Mesodermal cell (in vitro differentiated cells): ENCODE measurements around the gene SUPT3H.
"Not testable (repeated sequence)": the region's sequence is repeated elsewhere in the genome, so short reads cannot be mapped to it uniquely, and the experiment has no call there.

Source experiments
- H3K27ac ChIP-seq: 2 replicates; pipeline ENCODE4 v1.7.0; 2013; ENCODE audit warnings: mild to moderate bottlenecking, low read depth, low read length, moderate library complexity; ENCODE audit not compliant: severe bottlenecking
- H3K36me3 ChIP-seq: 2 replicates; pipeline ENCODE4 v1.7.1; 2013; ENCODE audit warnings: mild to moderate bottlenecking, low read length, moderate library complexity; ENCODE audit not compliant: control insufficient read depth, insufficient read depth
- H3K4me1 ChIP-seq: one replicate; pipeline ENCODE4 v1.7.1; 2013; ENCODE audit warnings: mild to moderate bottlenecking, low read length; ENCODE audit not compliant: insufficient read depth, control insufficient read depth, poor library complexity, severe bottlenecking
- H3K4me3 ChIP-seq: 2 replicates; pipeline ENCODE4 v1.7.0; 2013; ENCODE audit warnings: low read length, control low read depth, mild to moderate bottlenecking; ENCODE audit not compliant: insufficient read depth, poor library complexity, severe bottlenecking; ENCODE audit errors: extremely low read depth
- H3K9me3 ChIP-seq: 2 replicates; pipeline ENCODE4 v1.7.1; 2013; ENCODE audit warnings: mild to moderate bottlenecking, low read length, moderate library complexity; ENCODE audit not compliant: control insufficient read depth
- WGBS, 2 experiments: methylation state at CpG; one replicate each; pipeline ENCODE4 v1.1.5; 2013; ENCODE audit warnings: missing lambda C conversion rate in 2 of 2; ENCODE audit not compliant: insufficient coverage in 2 of 2; 5-methylcytosine and 5-hydroxymethylcytosine counted together

SUPT3H gene

GRCh38 chr6:44914141-44914540 lies 463.6 kb downstream of the SUPT3H start:
- Histone ChIP-seq H3K4me3 (no peak overlapping the region), H3K27ac (no peak overlapping the region), H3K36me3 (no peaks in the 10 kb centered on the region), H3K4me1 (no peaks in the 10 kb centered on the region), H3K9me3 (no peaks in the 10 kb centered on the region)

- no peaks in the 10 kb centered on the region for H3K4me1 ChIP-seq
- no CpG with 5 or more reads among the region's 2 CpGs for WGBS, 2 experiments
- no peaks in the 10 kb centered on the region for H3K9me3 ChIP-seq
- H3K4me3 ChIP-seq: no peak overlapping the region
- no peak overlapping the region for H3K27ac ChIP-seq
- H3K36me3 ChIP-seq: no peaks in the 10 kb centered on the region
These were observed 471.0 kb downstream of the SUPT3H start for GRCh38 chr6:44906761-44907160.

GRCh38 chr6:44900358-44900757 lies 477.4 kb downstream of the SUPT3H start:
- not testable (repeated sequence) for H3K4me3 ChIP-seq, H3K36me3 ChIP-seq, H3K27ac ChIP-seq, H3K4me1 ChIP-seq, H3K9me3 ChIP-seq
- WGBS, 2 experiments: 68 to 90% methylated on average over 4 to 5 of the region's 11 CpGs

- WGBS, 2 experiments: 95 to 96% methylated on average over 9 of the region's 10 CpGs
- Histone ChIP-seq H3K36me3 (no peaks in the 10 kb centered on the region), H3K4me3 (no peak overlapping the region), H3K27ac (no peak overlapping the region), H3K9me3 (peaks cover 2% of the 10 kb centered on the region), H3K4me1 (peaks cover 7% of the 10 kb centered on the region)
These were observed 479.3 kb downstream of the SUPT3H start for GRCh38 chr6:44898296-44898930.

GRCh38 chr6:44897316-44897715 lies 480.4 kb downstream of the SUPT3H start:
- Histone ChIP-seq H3K4me1 (peaks cover 7% of the 10 kb centered on the region), H3K27ac (no peak overlapping the region), H3K9me3 (peaks cover 2% of the 10 kb centered on the region), H3K36me3 (no peaks in the 10 kb centered on the region), H3K4me3 (no peak overlapping the region)

- 87 to 94% methylated on average over 2 to 3 of the region's 4 CpGs for WGBS, 2 experiments
- no peak overlapping the region for H3K4me3 ChIP-seq
- H3K9me3 ChIP-seq: peaks cover 2% of the 10 kb centered on the region
- no peaks in the 10 kb centered on the region for H3K36me3 ChIP-seq
- H3K4me1 ChIP-seq: peaks cover 7% of the 10 kb centered on the region
- no peak overlapping the region for H3K27ac ChIP-seq
These were observed 481.0 kb downstream of the SUPT3H start for GRCh38 chr6:44896701-44897100.

GRCh38 chr6:44892579-44892978 lies 485.2 kb downstream of the SUPT3H start:
- Histone ChIP-seq H3K4me1 (no peaks in the 10 kb centered on the region), H3K36me3 (no peaks in the 10 kb centered on the region), H3K9me3 (no peaks in the 10 kb centered on the region), H3K4me3 (no peak overlapping the region), H3K27ac (no peak overlapping the region)

- H3K4me1 ChIP-seq, H3K36me3 ChIP-seq, H3K9me3 ChIP-seq, H3K27ac ChIP-seq, H3K4me3 ChIP-seq: not testable (repeated sequence)
- WGBS, 2 experiments: 51 to 62% methylated on average over 3 of the region's 3 CpGs
These were observed 498.7 kb downstream of the SUPT3H start for GRCh38 chr6:44879071-44879470.

GRCh38 chr6:44876638-44877037 lies 501.1 kb downstream of the SUPT3H start:
- H3K36me3 ChIP-seq, H3K27ac ChIP-seq, H3K4me3 ChIP-seq, H3K9me3 ChIP-seq, H3K4me1 ChIP-seq: not testable (repeated sequence)

- H3K36me3 ChIP-seq: no peaks in the 10 kb centered on the region
- H3K9me3 ChIP-seq: peaks cover 8% of the 10 kb centered on the region
- H3K4me1 ChIP-seq: no peaks in the 10 kb centered on the region
- no peak overlapping the region for H3K4me3 ChIP-seq
- WGBS, 2 experiments: 90 to 91% methylated on average over 3 of the region's 5 CpGs
- H3K27ac ChIP-seq: no peak overlapping the region
These were observed 508.3 kb downstream of the SUPT3H start for GRCh38 chr6:44869321-44869897.

GRCh38 chr6:44868910-44869309 lies 508.8 kb downstream of the SUPT3H start:
- Histone ChIP-seq H3K9me3 (peaks cover 8% of the 10 kb centered on the region), H3K27ac (no peak overlapping the region), H3K36me3 (no peaks in the 10 kb centered on the region), H3K4me1 (no peaks in the 10 kb centered on the region), H3K4me3 (no peak overlapping the region)

- peaks cover 8% of the 10 kb centered on the region for H3K9me3 ChIP-seq
- no peaks in the 10 kb centered on the region for H3K36me3 ChIP-seq
- no peaks in the 10 kb centered on the region for H3K4me1 ChIP-seq
- WGBS, 2 experiments: 100% methylated on average over 2 of the region's 2 CpGs
- H3K27ac ChIP-seq: no peak overlapping the region
- no peak overlapping the region for H3K4me3 ChIP-seq
These were observed 509.4 kb downstream of the SUPT3H start for GRCh38 chr6:44868335-44868668.
